ENCODE results near the gene DNAAF9.

DNAAF9 gene

GRCh38 chr20:3405139-3405538, 2.3 kb downstream of the DNAAF9 start:
- H3K27ac ChIP-seq (ENCODE audit: low read length), result no peak overlapping the region
- H2AFZ ChIP-seq (ENCODE audit: low read length), result no peak overlapping the region
- H3K4me3 ChIP-seq (ENCODE audit: low read length), result no peak overlapping the region
- TF ChIP-seq CTCF (IDR thresholded peaks at IDR 0.05; ENCODE audit: low read length) (no peak), EZH2phosphoT487 (IDR thresholded peaks at IDR 0.05; ENCODE audit: low read length) (no peak), EZH2 (optimal IDR thresholded peaks at IDR 0.05; ENCODE audit: low read depth, low read length) (no peak)
- H3K9me3 ChIP-seq (replicated peaks; ENCODE audit: insufficient read depth, low read length), result no peaks in the 10 kb centered on the region
- H3K9ac ChIP-seq (ENCODE audit: low read length), result no peak overlapping the region
- no peaks in the 10 kb centered on the region for H4K20me1 ChIP-seq (ENCODE audit: insufficient read depth, low read length)
- H3K9me2 ChIP-seq (replicated peaks; ENCODE audit: insufficient read depth, low read length), result no peaks in the 10 kb centered on the region
- no peak overlapping the region for H3K4me2 ChIP-seq (ENCODE audit: low read depth, low read length)
- no peaks in the 10 kb centered on the region for H3K79me2 ChIP-seq (ENCODE audit: low read length)
- no peaks in the 10 kb centered on the region for H3F3A ChIP-seq (ENCODE audit: insufficient read depth, low read length)
- H3K4me1 ChIP-seq (ENCODE audit: low read length), result no peaks in the 10 kb centered on the region
- H3K27me3 ChIP-seq (replicated peaks; ENCODE audit: insufficient read depth, low read length), result peaks cover 6% of the 10 kb centered on the region; the same call in 1 of the 2 replicates
- H3K36me3 ChIP-seq (replicated peaks; ENCODE audit: insufficient read depth, low read length), result no peaks in the 10 kb centered on the region
- no peak for DNase-seq

GRCh38 chr20:3404402-3404801, 3.1 kb downstream of the DNAAF9 start:
- Histone ChIP-seq H3K9ac (ENCODE audit: low read length) (no peak overlapping the region), H3F3A (ENCODE audit: insufficient read depth, low read length) (no peaks in the 10 kb centered on the region), H3K27me3 (replicated peaks; ENCODE audit: insufficient read depth, low read length) (peaks cover 6% of the 10 kb centered on the region; the same call in 1 of the 2 replicates), H3K9me3 (replicated peaks; ENCODE audit: insufficient read depth, low read length) (no peaks in the 10 kb centered on the region), H3K9me2 (replicated peaks; ENCODE audit: insufficient read depth, low read length) (no peaks in the 10 kb centered on the region), H3K27ac (ENCODE audit: low read length) (no peak overlapping the region), H3K4me1 (ENCODE audit: low read length) (no peaks in the 10 kb centered on the region), H3K36me3 (replicated peaks; ENCODE audit: insufficient read depth, low read length) (no peaks in the 10 kb centered on the region), H3K4me3 (ENCODE audit: low read length) (no peak overlapping the region), H4K20me1 (ENCODE audit: insufficient read depth, low read length) (no peaks in the 10 kb centered on the region), H2AFZ (ENCODE audit: low read length) (no peak overlapping the region), H3K4me2 (ENCODE audit: low read depth, low read length) (no peak overlapping the region), H3K79me2 (ENCODE audit: low read length) (no peaks in the 10 kb centered on the region)
- TF ChIP-seq EZH2 (optimal IDR thresholded peaks at IDR 0.05; ENCODE audit: low read depth, low read length), result no peak
- no peak for TF ChIP-seq EZH2phosphoT487 (IDR thresholded peaks at IDR 0.05; ENCODE audit: low read length)
- TF ChIP-seq CTCF (IDR thresholded peaks at IDR 0.05; ENCODE audit: low read length), result no peak
- no peak for DNase-seq

GRCh38 chr20:3403741-3404140, 3.7 kb downstream of the DNAAF9 start:
- no peak overlapping the region for H3K4me2 ChIP-seq (ENCODE audit: low read depth, low read length)
- H3K9me2 ChIP-seq (replicated peaks; ENCODE audit: insufficient read depth, low read length), result no peaks in the 10 kb centered on the region
- no peaks in the 10 kb centered on the region for H3K79me2 ChIP-seq (ENCODE audit: low read length)
- H3F3A ChIP-seq (ENCODE audit: insufficient read depth, low read length), result no peaks in the 10 kb centered on the region
- no peak overlapping the region for H3K27ac ChIP-seq (ENCODE audit: low read length)
- no peaks in the 10 kb centered on the region for H3K4me1 ChIP-seq (ENCODE audit: low read length)
- no peak overlapping the region for H3K9ac ChIP-seq (ENCODE audit: low read length)
- H2AFZ ChIP-seq (ENCODE audit: low read length), result no peak overlapping the region
- DNase-seq, result no peak
- H4K20me1 ChIP-seq (ENCODE audit: insufficient read depth, low read length), result no peaks in the 10 kb centered on the region
- H3K27me3 ChIP-seq (replicated peaks; ENCODE audit: insufficient read depth, low read length), result peaks cover 6% of the 10 kb centered on the region; the same call in 1 of the 2 replicates
- no peaks in the 10 kb centered on the region for H3K9me3 ChIP-seq (replicated peaks; ENCODE audit: insufficient read depth, low read length)
- no peak for TF ChIP-seq EZH2 (optimal IDR thresholded peaks at IDR 0.05; ENCODE audit: low read depth, low read length)
- TF ChIP-seq CTCF (IDR thresholded peaks at IDR 0.05; ENCODE audit: low read length), result no peak
- TF ChIP-seq EZH2phosphoT487 (IDR thresholded peaks at IDR 0.05; ENCODE audit: low read length), result no peak
- H3K4me3 ChIP-seq (ENCODE audit: low read length), result no peak overlapping the region
- no peaks in the 10 kb centered on the region for H3K36me3 ChIP-seq (replicated peaks; ENCODE audit: insufficient read depth, low read length)

Measured in MM.1S (cell line).